Cardiac fibroblast (primary cell): ENCODE results near the gene SLC5A12.

ENCODE experiments used
- DNase-seq, 2 donors: peaks; one replicate each; pipeline versions ENCODE4 v3.0.0 to v3.0.0-alpha.2; 2010; ENCODE audit warnings: low read depth in 2 of 2
- H3K4me3 ChIP-seq, 2 donors: replicated peaks in 1 of 2; 1 replicate in 1 of 2; 2 replicates in 1 of 2; pipeline ENCODE4 v1.5.1; 2011; ENCODE audit warnings: low read depth in 2 of 2, low read length in 2 of 2, mild to moderate bottlenecking in 2 of 2, moderate library complexity in 1 of 2
- TF ChIP-seq, protein P1 (sequence below): IDR thresholded peaks from one replicate; pipeline ENCODE4 v1.5.1; 2011; ENCODE audit warnings: low read depth, mild to moderate bottlenecking, low read length, inconsistent platforms

SLC5A12 gene

DNA sequence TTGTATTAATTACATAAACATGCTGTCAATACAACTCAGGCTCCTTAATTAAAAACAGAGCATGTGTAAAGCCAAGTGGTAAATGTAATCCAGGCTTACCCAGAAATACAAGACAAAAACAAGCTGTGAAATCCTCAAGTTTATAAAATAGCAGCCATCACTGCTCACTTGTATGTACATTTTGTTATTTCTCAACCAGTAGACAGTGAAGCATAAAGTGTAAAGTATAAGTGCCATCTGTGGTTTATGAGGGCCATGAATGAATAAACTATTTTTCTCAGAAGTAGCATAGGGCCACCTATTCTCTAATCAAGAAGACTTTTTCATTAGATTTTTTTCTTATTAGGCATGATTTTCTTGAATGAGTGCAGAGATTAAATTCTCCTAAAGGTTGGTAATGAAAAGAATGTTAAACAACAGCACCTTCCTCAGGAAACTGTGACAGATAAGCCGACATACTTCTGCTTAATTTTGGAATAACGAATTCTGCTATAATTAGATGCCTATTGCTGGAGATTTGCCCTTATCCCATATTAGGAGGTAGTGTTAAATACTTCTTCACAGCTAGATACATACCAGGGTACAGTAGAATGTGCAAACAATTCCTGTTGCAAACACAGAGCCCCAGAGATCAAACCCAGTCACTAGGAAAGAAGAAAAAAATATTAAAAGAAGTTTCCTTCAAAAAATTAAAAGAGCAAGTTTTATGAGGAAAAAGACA, 13.0 kb downstream of the SLC5A12 start:
- TF ChIP-seq, protein P1, sequence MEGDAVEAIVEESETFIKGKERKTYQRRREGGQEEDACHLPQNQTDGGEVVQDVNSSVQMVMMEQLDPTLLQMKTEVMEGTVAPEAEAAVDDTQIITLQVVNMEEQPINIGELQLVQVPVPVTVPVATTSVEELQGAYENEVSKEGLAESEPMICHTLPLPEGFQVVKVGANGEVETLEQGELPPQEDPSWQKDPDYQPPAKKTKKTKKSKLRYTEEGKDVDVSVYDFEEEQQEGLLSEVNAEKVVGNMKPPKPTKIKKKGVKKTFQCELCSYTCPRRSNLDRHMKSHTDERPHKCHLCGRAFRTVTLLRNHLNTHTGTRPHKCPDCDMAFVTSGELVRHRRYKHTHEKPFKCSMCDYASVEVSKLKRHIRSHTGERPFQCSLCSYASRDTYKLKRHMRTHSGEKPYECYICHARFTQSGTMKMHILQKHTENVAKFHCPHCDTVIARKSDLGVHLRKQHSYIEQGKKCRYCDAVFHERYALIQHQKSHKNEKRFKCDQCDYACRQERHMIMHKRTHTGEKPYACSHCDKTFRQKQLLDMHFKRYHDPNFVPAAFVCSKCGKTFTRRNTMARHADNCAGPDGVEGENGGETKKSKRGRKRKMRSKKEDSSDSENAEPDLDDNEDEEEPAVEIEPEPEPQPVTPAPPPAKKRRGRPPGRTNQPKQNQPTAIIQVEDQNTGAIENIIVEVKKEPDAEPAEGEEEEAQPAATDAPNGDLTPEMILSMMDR, result no peak
- H3K4me3 ChIP-seq, result no peak overlapping the region
- DNase-seq, result no peak

DNA sequence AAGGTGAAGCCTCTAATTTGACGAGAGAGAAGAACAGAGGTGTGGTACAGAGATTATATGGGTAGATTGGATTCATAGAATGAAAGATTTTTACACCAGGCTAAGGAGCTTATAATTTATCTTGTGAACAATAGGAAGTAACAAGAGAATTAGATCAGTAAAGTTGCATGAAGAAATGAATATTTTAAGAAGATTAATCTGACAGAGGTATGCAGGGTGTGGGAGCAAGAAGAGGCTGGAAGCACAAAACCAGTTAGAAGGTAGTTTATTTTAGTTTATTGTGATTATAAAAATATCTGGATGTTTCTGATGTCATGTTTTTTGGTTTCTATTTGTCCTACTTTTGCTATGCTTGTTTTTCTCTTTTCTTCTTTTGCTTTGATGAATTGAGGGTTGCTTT, 15.7 kb downstream of the SLC5A12 start:
- TF ChIP-seq, protein P1, result no peak
- DNase-seq, result no peak
- no peak overlapping the region for H3K4me3 ChIP-seq

DNA sequence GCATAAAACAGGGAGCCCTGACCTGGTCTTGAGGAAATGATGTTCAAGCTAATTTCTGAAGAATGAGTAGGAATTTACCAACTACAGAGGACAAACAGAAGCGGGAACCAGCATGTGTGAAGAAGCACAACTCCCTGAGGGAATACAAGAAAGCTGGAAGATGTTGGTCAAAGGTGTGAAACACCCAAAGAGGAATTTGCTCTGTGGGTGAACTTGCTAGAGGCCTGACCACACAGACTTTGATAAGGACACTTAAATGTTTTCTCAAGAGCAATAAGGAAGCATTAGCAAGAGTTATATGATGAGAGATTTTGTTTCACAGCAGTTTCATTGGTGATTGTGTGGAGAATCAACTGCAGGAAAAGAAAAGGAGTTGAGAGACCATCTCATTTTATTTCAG, 17.6 kb downstream of the SLC5A12 start:
- no peak overlapping the region for H3K4me3 ChIP-seq
- DNase-seq, result no peak
- TF ChIP-seq, protein P1, result no peak

DNA sequence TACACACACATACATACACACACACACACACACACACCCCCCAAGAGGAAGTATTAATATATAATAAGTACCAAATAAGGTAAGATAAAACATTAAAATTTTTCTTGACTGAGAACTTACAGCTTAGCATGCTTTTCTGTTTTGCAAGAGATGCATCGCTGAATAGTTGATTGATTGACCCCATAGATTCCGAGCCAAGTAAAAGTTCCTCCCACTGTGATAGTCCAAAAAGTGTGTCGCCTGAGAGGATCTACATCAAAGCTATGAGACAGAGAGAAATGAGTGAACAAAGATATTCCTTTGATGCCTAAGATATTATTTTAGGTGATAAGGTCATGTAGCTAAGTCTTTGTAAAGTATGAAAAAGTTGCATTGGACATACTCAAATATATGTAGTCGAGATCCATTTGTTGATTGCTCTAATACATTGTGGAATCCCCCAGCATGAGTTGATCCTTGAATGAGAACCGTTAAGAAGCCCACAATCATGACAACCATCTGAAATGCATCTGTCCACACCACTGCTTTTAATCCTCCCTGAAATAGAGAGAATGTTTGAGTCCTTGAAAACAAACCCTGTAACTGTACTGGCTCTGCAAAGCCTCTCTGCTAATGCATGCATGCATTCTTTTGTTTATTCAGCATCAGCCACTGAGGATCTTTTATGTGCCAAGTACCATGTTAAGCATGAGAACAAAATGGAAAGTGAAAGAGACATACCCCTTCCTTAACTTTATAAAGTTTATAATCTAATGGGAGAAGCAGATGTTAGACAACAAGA, 18.3 kb downstream of the SLC5A12 start:
- H3K4me3 ChIP-seq, result no peak overlapping the region
- TF ChIP-seq, protein P1, result no peak
- no peak for DNase-seq

DNA sequence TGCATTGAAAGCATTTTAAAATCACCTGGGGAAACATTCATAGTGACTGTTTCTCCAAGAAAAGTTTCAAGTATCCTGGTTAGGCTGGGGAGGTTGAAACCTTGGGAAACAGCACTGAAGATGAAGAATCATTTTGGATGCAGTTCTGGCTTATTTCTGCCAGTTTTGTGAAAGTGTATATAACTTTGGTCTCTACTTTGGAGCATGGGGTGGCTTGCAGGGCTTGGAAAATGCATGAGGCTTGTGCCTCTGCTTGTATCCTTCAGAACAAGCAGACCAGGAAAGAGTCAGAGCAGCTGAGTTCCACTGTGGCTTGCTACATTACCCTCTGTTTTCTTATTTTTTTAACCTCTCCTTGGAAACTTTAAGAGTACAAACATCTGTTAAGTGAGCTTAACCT, 19.5 kb downstream of the SLC5A12 start:
- no peak overlapping the region for H3K4me3 ChIP-seq
- TF ChIP-seq, protein P1, result no peak
- DNase-seq, result no peak

DNA sequence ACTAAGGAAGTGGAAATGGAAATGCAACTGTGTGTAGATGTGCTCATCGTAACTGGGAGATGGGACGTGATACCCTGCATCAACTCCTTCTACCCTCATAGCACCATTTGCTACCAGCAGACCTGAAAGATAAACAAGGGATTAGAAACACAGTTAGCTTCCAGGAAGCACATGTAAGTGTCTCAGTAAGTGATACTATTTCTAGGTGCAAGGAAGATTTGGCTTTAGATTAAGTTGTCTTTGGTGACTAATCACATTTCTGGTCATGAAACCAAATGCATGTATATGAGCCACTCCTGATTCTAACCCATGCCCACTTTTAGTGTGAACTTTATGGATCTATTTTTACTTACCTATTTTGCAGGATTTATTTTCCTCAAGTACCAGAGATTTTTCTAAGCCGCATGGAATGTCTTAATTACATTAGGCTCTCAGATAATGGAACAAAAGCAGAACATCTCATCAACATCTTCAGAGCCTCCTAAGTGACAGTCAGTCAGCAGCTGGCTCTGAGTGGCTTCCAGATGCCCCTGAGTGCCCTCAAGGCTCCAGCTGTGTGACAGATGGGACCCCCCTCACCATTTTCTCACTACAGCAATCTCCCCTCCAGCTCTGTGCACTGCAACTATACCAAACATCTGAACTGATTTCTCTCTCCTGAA, 21.2 kb downstream of the SLC5A12 start:
- TF ChIP-seq, protein P1, result no peak
- no peak for DNase-seq
- no peak overlapping the region for H3K4me3 ChIP-seq
